HG02885 (cell line): ENCODE measurements around the gene PLSCR1.
"Not testable (repeated sequence)": the region's sequence is repeated elsewhere in the genome, so short reads cannot be mapped to it uniquely, and the experiment has no call there.

Experiments
- ATAC-seq: cut with Tn5 transposase; IDR thresholded peaks from one replicate; pipeline ENCODE4 v1.9.1; 2021; ENCODE audit warnings: mild to moderate bottlenecking; ENCODE audit not compliant: unreplicated experiment, poor library complexity

The PLSCR1 gene

DNA sequence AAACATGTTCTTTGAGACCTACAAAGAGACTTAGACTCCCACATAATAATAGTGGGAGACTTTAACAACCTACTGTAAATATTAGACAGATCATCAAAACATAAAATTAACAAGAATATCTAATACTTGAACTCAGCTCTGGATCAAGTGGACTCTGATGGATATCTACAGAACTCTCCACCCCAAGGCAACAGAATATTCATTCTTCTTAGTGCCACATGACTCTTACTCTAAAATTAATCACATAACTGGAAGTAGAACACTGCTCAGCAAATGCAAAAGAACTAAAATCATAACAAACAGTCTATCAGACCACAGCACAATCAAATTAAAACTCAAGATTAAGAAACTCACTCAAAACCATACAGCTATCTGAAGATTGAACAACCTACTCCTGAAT is 59.1 kb downstream of the PLSCR1 start:
- no peak for ATAC-seq

DNA sequence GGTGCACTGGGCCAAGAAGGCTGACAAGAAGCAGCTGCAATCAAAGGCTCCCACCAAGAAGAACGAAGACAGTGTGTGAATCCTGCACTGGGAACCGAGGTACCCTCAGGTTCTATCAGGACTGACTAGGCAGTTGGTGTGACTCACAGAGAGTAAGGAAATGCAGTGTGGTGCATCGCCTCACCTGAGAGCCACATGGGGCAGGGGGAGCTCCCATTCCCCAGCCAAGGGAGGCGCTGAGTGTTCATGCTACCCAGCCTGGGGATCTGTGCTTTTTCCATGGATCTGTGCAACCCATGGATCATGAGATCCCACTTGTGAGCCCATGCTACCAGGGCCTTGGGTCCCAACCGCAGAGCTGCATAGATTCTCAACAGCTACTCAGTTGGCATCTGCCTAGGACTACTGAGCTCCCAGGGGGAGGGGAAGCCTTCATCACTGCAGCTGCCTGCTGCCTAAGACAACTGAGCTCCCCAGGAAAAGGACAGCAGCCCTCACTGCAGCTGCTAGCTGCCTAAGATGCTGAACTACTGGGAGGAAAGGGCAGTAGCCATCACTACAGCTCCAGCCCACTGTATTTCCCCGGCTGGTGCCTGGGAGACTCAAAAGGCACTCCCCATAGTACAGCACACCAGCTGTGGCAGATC is 68.2 kb downstream of the PLSCR1 start:
- ATAC-seq, result no peak

DNA sequence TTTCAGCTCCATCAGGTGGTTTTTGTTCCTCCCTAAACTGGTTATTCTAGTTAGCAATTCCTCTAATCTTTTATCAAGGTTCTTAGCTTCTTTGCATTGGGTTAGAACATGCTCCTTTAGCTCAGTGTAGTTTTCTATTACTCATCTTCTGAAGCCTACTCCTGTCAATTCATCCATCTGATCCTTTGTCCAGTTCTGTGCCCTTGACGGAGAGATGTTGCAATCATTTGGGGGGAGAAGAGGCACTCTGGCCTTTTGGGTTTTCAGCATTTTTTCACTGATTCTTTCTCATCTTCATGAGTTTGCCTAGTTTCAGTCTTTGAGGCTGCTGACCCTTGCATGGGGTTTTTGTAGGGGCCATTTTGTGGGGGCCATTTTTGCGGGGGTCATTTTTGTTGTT is 69.4 kb downstream of the PLSCR1 start:
- not testable (repeated sequence) for ATAC-seq

DNA sequence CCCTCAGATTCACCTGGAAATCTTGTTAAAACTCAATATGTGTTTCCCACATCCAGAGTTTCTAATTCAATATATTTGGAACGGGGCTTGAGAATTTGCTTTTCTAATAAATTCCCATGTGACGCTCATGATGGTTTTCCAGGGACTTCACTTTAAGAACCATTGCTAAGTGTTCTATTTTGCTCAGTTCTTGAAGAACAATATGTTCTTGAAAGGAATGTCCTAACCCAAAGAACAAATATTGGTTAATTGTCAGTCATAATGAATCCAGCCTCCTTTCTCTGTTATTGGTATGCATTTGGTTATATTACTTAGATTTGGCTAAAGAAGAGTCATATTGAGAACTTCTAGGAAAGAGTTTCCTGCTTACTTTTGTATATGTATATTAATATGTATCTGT is 70.7 kb downstream of the PLSCR1 start:
- ATAC-seq, result no peak

DNA sequence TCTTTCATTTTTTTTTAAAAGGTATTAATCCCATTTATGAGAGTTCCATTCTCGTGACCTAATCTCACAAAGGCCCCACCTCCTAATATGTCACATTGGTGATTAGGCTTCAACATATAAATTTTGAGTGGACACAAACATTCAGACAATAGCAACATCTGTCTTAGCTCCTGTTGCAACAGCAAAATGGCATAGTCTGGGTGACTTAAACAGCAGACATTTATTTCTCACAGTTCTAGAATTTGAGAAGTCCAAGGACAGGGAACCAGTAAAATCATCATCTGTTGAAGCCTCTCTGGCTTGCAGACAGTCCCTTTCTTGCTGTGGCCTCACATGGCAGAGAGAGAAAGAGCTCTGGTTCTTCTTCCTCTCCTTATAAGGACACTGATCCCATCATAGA is 71.8 kb downstream of the PLSCR1 start:
- ATAC-seq, result no peak

DNA sequence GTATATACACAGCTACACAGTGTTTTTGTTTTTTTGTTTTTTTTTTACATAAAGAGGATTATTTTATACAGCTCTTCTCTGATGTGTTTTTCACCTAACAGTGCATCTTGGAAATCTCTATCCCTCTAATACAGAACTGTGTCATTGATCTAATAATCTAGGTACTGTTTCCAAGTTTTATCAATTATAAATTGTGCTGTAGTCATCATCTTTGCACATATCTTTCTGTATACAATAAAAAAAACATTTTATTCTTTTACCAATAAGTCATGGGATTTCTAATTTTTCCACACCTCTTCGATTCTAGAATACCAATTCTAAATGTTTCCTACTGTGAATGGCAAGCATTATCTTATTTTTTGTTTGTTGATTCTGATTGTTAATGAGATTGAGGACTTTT is 73.4 kb downstream of the PLSCR1 start:
- ATAC-seq, result no peak

DNA sequence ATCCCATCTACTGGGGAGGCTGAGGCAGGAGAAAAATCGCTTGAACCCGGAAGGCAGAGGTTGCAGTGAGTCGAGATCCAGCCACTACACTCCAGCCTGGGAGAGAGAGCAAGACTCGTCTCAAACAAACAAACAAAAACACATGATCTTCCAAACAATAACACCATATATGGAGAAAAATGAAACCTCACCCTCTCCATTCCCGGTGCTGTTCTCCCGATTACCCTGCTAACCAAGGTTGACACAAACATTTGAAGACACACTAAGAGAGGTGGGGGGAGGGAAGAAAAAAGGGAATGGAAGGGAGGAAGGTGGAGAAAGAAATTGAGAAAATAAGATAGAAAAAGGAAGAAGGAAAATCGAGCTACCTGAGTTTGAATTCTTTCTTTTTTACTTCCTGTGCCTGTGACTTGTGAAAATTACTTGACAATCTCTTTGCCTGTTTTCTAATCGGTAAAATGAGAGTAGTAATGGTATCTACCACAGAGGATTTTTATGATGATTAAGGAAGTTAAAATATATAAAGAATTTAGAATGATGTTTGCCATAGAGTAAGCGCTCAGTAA is 73.9 kb downstream of the PLSCR1 start:
- no peak for ATAC-seq

DNA sequence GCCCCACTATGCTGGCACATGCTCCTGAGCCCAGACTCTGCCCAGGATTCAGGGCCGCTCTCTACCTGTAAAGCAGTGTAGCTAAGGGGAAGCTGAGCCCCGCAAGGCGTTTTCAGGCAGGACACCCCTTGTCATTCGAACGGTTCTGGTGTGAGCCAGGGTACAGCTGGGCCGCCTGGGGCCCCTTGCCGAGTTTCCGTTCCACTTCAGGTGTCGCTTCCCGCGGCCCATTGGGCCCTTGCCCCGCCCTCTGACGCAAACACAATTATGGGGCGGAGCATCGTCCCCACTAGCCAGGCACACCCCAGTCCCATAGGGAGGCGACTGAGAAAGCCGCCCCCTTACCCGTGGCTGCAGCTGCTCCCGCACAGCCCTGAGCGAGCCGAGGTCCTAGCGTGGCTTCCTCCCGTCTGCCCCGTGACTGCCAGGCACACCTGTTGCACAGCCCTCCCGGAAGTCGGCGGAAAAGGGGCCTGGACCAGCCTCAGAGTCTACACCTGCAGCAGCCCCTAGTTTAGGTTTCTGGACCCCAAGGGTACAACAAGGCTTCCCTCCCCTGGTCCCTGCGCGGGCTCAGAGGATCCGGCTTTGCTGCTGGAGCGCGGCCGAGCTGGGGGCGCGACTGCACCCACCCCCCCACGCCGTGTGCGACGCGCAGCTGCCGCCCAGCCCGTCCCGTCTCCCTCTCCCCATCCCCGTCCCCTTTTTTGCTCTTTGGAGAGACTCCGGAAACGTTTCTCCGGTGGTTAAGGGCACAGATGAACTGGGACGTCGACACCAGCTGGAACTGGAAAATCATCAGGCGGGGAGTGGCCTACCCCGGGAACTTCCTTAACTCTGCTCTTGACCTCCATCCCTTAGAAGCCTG is 75.0 kb downstream of the PLSCR1 start, which contains the start of gene PLSCR2:
PLSCR2 (minus strand) TSS at position 412 of the 868 bp plus-strand sequence. CDS start 9,657 bp downstream, outside the sequence.
- peak; percentile 97 for ATAC-seq

DNA sequence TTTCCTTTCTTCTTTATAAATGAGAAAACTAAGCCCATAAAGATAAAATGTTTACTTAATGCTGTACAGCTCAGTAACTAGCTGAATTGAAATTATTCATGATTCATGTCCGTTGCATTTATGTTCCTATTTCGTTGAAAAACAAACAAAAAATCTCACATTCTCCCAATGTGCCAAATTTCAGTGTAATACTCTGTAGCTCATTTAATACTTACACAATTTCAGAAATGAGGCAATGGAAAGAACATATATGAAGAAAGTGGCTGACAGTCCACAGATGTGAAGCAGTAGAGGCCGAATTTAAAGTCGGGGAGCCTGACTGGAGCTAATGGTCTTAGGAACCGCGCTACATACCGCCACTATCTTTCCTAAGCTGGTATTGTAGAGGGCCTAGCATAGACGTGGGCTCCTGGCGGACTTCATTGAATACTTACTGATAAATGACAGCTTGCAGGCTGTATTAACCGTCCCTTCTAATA is 75.7 kb downstream of the PLSCR1 start:
- ATAC-seq, result no peak

DNA sequence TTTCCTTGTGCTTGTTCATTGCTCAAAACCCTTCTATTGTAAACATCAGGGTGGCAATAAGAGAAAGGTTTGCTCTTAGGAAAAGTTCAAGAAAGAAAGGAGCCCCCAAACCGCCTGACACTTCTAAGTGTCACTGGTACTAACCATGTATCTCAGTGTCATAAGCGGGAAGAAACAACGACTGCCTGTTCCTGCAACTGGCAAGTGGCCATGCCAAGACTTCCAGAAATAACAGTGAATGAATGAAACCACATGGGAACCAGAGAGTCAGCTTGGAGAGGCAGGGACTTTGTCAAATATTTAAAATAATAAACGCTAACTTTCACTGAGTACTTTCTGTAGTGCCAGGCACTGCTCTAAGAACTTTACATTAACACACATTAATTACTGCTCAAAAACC is 76.2 kb downstream of the PLSCR1 start:
- no peak for ATAC-seq

DNA sequence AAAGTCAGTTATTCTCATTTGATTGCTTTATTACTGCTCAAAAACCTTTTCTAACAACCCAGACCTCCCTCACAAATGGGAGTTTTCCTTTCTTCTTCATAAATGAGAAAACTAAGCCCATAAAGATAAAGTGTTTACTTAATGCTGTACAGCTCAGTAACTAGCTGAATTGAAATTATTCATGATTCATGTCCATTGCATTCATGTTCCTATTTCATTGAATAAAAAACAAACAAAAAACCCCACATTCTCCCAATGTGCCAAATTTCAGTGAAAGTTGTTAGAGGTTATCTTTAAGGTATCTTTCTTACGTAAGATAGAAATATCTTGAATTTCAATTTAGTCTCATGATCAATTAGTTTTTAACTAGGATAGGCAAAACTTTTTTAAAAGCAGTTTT is 77.8 kb downstream of the PLSCR1 start:
- ATAC-seq, result no peak

DNA sequence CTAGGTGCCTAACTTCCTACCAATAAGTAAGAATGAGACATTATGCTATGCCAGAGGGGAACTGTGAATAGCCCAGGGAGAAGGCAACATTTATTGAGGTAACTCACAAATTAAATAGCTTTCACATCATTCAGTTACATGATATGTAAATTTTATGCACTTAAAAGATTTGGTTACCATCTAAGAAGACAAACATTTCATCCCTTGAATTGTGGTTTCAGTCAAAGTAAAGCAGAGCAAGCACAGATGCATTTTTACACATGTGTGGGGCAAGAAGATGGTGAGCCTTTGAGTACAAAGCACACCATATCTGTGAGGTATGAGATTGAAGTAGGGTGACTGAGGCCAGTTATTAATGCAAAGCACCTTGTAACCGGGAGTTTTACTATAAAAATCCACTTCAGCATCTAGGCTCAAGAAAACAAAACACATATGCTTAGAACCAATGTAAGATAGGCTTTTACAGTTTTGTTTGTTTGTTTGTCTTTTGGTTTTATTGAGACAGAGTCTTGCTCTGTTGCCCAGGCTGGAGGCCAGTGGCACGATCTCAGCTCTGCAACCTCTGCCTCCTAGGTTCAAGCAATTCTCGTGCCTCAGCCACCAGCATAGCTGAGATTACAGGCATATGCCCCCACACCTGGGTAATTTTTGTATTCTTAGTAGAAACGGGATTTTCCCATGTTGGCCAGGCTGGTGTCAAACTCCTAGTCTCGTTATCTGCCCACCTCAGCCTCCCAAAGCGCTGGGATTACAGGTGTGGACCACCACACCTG is 78.5 kb downstream of the PLSCR1 start:
- ATAC-seq, result no peak
